Measurements from ENCODE around the gene HENMT1. TPM values are rescaled to one million over a fixed set of nuclear protein-coding genes. Genes with fewer than 3 reads are reported as not detected.

Gene HENMT1
- polyA plus RNA-seq, 1 of the 3 experiments (the other 2 are of a cell fraction) = 0.03 TPM

DNA sequence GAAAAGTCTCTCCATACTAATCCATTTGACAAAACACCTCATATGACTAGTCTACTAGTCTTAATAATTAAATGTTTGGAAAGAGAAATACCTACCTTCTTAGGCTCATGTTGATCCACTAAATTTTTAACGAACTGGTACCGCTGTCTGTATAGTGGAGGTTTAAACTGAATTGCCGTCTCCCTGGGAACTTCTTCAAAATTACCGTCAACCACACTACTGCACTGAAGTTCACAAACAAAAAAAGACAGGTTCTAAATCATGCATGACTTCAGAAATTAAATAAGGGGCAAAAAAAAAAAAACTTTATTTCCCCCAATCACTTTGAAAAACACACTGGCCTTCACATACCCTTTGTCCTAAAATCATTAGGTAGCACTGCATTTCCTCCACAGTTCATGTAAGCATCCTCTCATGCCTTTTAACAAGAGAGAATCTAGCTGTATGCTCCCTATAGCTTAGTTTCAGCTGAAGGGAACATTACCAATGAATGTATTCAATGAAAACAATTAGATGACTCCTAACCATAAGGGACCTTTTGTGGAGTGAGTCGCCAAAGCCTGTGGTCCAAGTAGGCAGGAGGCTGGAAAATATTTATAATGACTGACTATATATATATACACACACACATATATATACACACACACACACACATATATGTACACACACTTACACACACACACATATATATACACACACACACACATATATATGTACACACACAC, 3.4 kb downstream of the HENMT1 start:
- CTCF ChIA-PET = interaction anchor here (1.0 to 2.1 kb wide), 2 partner anchors 14 to 145 kb away, joined by 3 to 7 read pairs; no protein-coding TSS in a partner anchor
- no peaks in the 10 kb centered on the region for H3K9me2 ChIP-seq

DNA sequence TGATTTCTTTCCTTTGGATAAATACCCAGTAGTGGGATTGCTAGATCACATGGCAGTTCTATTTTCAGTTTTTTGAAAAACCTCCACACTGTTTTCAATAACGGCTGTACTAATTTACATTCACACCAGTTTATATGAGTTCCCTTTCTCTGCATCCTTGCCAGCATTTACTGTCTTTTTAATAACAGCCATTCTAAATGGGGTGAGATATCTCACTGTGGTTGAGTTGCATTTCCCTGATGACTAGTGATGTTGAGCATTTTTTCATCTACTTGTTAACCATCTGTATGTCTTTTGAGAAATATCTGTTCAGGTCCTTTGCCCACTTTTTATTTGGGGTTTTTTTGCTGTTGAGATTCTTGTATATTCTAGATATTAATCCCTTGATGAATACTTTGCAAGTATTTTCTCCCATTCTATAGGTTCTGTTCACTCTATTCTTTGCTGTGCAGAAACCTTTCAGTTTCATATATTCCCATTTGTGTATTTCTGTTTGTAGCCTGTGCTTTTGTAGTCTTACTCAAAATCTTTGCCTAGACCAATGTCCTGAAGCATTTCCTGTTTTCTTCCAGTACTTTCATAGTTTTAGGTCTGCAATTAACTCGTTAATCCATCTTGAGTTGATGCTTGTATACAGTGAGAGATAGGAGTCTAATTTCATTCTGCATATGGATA, 7.3 kb downstream of the HENMT1 start:
- WGBS (ENCODE audit: low lambda C conversion rate) = 59% methylated on average over 2 of the region's 2 CpGs
- POLR2A ChIA-PET = interaction anchor here (0.7 kb wide), 1 partner anchor 69 kb away, joined by 3 read pairs; no protein-coding TSS in a partner anchor
- no peak overlapping the region for H3K4me3 ChIP-seq (ENCODE audit: low read depth in 2 of 2, low read length in 1 of 2)
- CTCF ChIA-PET = no interaction called here
- no peak overlapping the region for H3K27ac ChIP-seq (ENCODE audit: low read depth in 2 of 2, low read length in 1 of 2)
- no peaks in the 10 kb centered on the region for H3F3A ChIP-seq (replicated peaks; ENCODE audit: insufficient read depth)
- H4K20me1 ChIP-seq (ENCODE audit: insufficient read depth) = no peaks in the 10 kb centered on the region
- H3K27me3 ChIP-seq (ENCODE audit: insufficient read depth) = no peaks in the 10 kb centered on the region; the same call in 1 of the 2 replicates
- no peaks in the 10 kb centered on the region for H3K79me2 ChIP-seq (ENCODE audit: insufficient read depth)
- no peak overlapping the region for H3K4me2 ChIP-seq
- no peak overlapping the region for H3K9ac ChIP-seq
- H3K4me1 ChIP-seq (ENCODE audit: control insufficient read depth in 1 of 2, insufficient read depth in 2 of 2, low read depth in 1 of 2, low read length in 1 of 2) = no peaks in the 10 kb centered on the region
- H3K9me2 ChIP-seq = no peaks in the 10 kb centered on the region
- no peak for DNase-seq
- no peaks in the 10 kb centered on the region for H3K9me3 ChIP-seq
- no peaks in the 10 kb centered on the region for H3K36me3 ChIP-seq (replicated peaks in 1 of 2; ENCODE audit: control insufficient read depth in 1 of 2, insufficient read depth in 2 of 2, low read length in 1 of 2)
- H2AFZ ChIP-seq (ENCODE audit: low read depth) = no peak overlapping the region
- TF ChIP-seq TAF1 (IDR thresholded peaks at IDR 0.05; ENCODE audit: borderline replicate concordance, low read depth, low read length) (no peak), NRF1 (IDR thresholded peaks at IDR 0.05; ENCODE audit: low read depth, low read length) (no peak), RXRA (IDR thresholded peaks at IDR 0.05; ENCODE audit: borderline replicate concordance, low read depth) (no peak), RAD21 (IDR thresholded peaks at IDR 0.05; ENCODE audit: low read length) (no peak), FOXM1 (IDR thresholded peaks at IDR 0.05; ENCODE audit: low read depth) (no peak), FOSL2 (IDR thresholded peaks at IDR 0.05; ENCODE audit: borderline replicate concordance, low read depth) (no peak), EP300 (IDR thresholded peaks at IDR 0.05; ENCODE audit: borderline replicate concordance in 1 of 2, low read depth in 1 of 2, low read length in 1 of 2) (no peak), RFX5 (IDR thresholded peaks at IDR 0.05; ENCODE audit: low read length) (no peak), CHD2 (IDR thresholded peaks at IDR 0.05; ENCODE audit: low read length, partially characterized antibody) (no peak), SIN3A (IDR thresholded peaks at IDR 0.05; ENCODE audit: borderline replicate concordance, low read depth, low read length) (no peak)
- TF ChIP-seq, protein P1, sequence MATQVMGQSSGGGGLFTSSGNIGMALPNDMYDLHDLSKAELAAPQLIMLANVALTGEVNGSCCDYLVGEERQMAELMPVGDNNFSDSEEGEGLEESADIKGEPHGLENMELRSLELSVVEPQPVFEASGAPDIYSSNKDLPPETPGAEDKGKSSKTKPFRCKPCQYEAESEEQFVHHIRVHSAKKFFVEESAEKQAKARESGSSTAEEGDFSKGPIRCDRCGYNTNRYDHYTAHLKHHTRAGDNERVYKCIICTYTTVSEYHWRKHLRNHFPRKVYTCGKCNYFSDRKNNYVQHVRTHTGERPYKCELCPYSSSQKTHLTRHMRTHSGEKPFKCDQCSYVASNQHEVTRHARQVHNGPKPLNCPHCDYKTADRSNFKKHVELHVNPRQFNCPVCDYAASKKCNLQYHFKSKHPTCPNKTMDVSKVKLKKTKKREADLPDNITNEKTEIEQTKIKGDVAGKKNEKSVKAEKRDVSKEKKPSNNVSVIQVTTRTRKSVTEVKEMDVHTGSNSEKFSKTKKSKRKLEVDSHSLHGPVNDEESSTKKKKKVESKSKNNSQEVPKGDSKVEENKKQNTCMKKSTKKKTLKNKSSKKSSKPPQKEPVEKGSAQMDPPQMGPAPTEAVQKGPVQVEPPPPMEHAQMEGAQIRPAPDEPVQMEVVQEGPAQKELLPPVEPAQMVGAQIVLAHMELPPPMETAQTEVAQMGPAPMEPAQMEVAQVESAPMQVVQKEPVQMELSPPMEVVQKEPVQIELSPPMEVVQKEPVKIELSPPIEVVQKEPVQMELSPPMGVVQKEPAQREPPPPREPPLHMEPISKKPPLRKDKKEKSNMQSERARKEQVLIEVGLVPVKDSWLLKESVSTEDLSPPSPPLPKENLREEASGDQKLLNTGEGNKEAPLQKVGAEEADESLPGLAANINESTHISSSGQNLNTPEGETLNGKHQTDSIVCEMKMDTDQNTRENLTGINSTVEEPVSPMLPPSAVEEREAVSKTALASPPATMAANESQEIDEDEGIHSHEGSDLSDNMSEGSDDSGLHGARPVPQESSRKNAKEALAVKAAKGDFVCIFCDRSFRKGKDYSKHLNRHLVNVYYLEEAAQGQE (IDR thresholded peaks at IDR 0.05; ENCODE audit: low read depth, low read length) = no peak
- TF ChIP-seq, protein P2, sequence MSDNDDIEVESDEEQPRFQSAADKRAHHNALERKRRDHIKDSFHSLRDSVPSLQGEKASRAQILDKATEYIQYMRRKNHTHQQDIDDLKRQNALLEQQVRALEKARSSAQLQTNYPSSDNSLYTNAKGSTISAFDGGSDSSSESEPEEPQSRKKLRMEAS (IDR thresholded peaks at IDR 0.05; ENCODE audit: low read depth) = no peak

More for the DNA sequence above, 3.4 kb downstream of the HENMT1 start:
- H3K79me2 ChIP-seq (ENCODE audit: insufficient read depth) = no peaks in the 10 kb centered on the region
- no peak overlapping the region for H3K4me3 ChIP-seq (ENCODE audit: low read depth in 2 of 2, low read length in 1 of 2)
- H4K20me1 ChIP-seq (ENCODE audit: insufficient read depth) = no peaks in the 10 kb centered on the region
- H3K9me3 ChIP-seq = no peaks in the 10 kb centered on the region
- no peaks in the 10 kb centered on the region for H3K36me3 ChIP-seq (replicated peaks in 1 of 2; ENCODE audit: control insufficient read depth in 1 of 2, insufficient read depth in 2 of 2, low read length in 1 of 2)
- no peaks in the 10 kb centered on the region for H3K27me3 ChIP-seq (ENCODE audit: insufficient read depth)
- 90% methylated on average over 5 of the region's 5 CpGs for WGBS (ENCODE audit: low lambda C conversion rate)
- no peak overlapping the region for H3K27ac ChIP-seq (ENCODE audit: low read depth in 2 of 2, low read length in 1 of 2)
- POLR2A ChIA-PET = interaction anchor here (0.7 kb wide), 1 partner anchor 858 kb away, joined by 4 read pairs; no protein-coding TSS in a partner anchor
- no peak for DNase-seq
- no peaks in the 10 kb centered on the region; a peak in 1 of 4 replicates for H3K4me1 ChIP-seq (ENCODE audit: control insufficient read depth in 1 of 2, insufficient read depth in 2 of 2, low read depth in 1 of 2, low read length in 1 of 2)
- H3F3A ChIP-seq (replicated peaks; ENCODE audit: insufficient read depth) = no peaks in the 10 kb centered on the region
- no peak overlapping the region for H3K9ac ChIP-seq
- H3K4me2 ChIP-seq = no peak overlapping the region
- no peak for TF ChIP-seq YY1 (IDR thresholded peaks at IDR 0.05; ENCODE audit: low read depth)
- TF ChIP-seq, protein P3, sequence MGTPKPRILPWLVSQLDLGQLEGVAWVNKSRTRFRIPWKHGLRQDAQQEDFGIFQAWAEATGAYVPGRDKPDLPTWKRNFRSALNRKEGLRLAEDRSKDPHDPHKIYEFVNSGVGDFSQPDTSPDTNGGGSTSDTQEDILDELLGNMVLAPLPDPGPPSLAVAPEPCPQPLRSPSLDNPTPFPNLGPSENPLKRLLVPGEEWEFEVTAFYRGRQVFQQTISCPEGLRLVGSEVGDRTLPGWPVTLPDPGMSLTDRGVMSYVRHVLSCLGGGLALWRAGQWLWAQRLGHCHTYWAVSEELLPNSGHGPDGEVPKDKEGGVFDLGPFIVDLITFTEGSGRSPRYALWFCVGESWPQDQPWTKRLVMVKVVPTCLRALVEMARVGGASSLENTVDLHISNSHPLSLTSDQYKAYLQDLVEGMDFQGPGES (IDR thresholded peaks at IDR 0.05; ENCODE audit: low read depth, low read length) = no peak
- TF ChIP-seq NRF1 (IDR thresholded peaks at IDR 0.05; ENCODE audit: low read depth, low read length) = no peak
- no peak for TF ChIP-seq TCF12 (IDR thresholded peaks at IDR 0.05)
- TF ChIP-seq, protein P2 (IDR thresholded peaks at IDR 0.05; ENCODE audit: low read depth) = no peak
- no peak for TF ChIP-seq EZH2phosphoT487 (IDR thresholded peaks at IDR 0.05; ENCODE audit: borderline replicate concordance, low read depth)
- TF ChIP-seq TAF1 (IDR thresholded peaks at IDR 0.05; ENCODE audit: borderline replicate concordance, low read depth, low read length) = no peak
- TF ChIP-seq FOSL2 (IDR thresholded peaks at IDR 0.05; ENCODE audit: borderline replicate concordance, low read depth) = no peak
- no peak for TF ChIP-seq RFX5 (IDR thresholded peaks at IDR 0.05; ENCODE audit: low read length)
- TF ChIP-seq JUND (IDR thresholded peaks at IDR 0.05) = no peak
- no peak for TF ChIP-seq MEF2A (IDR thresholded peaks at IDR 0.05; ENCODE audit: borderline replicate concordance, low read depth)
- TF ChIP-seq GATA2 (CRISPR knock-in tag; IDR thresholded peaks at IDR 0.05) = no peak
- TF ChIP-seq SMC3 (IDR thresholded peaks at IDR 0.05; ENCODE audit: low read depth, low read length) = no peak
- TF ChIP-seq, protein P4, sequence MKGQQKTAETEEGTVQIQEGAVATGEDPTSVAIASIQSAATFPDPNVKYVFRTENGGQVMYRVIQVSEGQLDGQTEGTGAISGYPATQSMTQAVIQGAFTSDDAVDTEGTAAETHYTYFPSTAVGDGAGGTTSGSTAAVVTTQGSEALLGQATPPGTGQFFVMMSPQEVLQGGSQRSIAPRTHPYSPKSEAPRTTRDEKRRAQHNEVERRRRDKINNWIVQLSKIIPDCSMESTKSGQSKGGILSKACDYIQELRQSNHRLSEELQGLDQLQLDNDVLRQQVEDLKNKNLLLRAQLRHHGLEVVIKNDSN (IDR thresholded peaks at IDR 0.05; ENCODE audit: borderline replicate concordance, low read depth) = no peak
- TF ChIP-seq RAD21 (IDR thresholded peaks at IDR 0.05; ENCODE audit: low read length) = no peak
- H2AFZ ChIP-seq (ENCODE audit: low read depth) = no peak overlapping the region
